CD4-positive, alpha-beta T cell (primary cell): ENCODE measurements around the gene CIDEA. TPM values are rescaled to one million over a fixed set of nuclear protein-coding genes. Genes with fewer than 3 reads are reported as not detected.

Experiments used
- ATAC-seq: fragments of 200-7000 bp; cut with Tn5 transposase; one replicate; pipeline ENCODE4 v1.10.0; 2022; ENCODE audit warnings: mild to moderate bottlenecking; ENCODE audit not compliant: poor library complexity
- CTCF ChIA-PET: fragments of 350-600 bp; sonication (Branson Sonifier 250); formaldehyde crosslinking; loops from one replicate; lab custom pipeline; 2021; ENCODE audit warnings: antibody characterized with exemption, inconsistent platforms; lab: Charles Lee
- POLR2A ChIA-PET: fragments of 350-600 bp; sonication (Branson Sonifier 250); formaldehyde crosslinking; loops from one replicate; lab custom pipeline; 2021; ENCODE audit warnings: antibody characterized with exemption, inconsistent platforms; lab: Charles Lee
- DNase-seq, 14 experiments: peaks; one replicate each; pipeline ENCODE4 v3.0.0-alpha.2; 2013 to 2020; ENCODE audit warnings: mixed read lengths in 2 of 14
- H3K27ac ChIP-seq, 2 donors: one replicate each; pipeline versions ENCODE4 v1.5.1 to v1.7.0; 2013; ENCODE audit warnings: low read length in 2 of 2, low read depth in 1 of 2, mild to moderate bottlenecking in 1 of 2
- H3K27me3 ChIP-seq, 2 experiments: 1 replicate in 1 of 2; 2 replicates in 1 of 2; pipeline versions ENCODE4 v1.6.1 to v1.7.0; 2013; ENCODE audit warnings: low read length in 2 of 2, control low read depth in 1 of 2, mild to moderate bottlenecking in 1 of 2, moderate library complexity in 1 of 2; ENCODE audit not compliant: insufficient read depth in 2 of 2, control insufficient read depth in 1 of 2
- H3K36me3 ChIP-seq: one replicate; pipeline ENCODE4 v1.6.1; 2013; ENCODE audit warnings: low read length, control low read depth; ENCODE audit not compliant: insufficient read depth
- H3K4me1 ChIP-seq: one replicate; pipeline ENCODE4 v1.6.1; 2013; ENCODE audit warnings: low read length, control low read depth; ENCODE audit not compliant: insufficient read depth
- H3K4me3 ChIP-seq: one replicate; pipeline ENCODE4 v1.5.1; 2013; ENCODE audit warnings: mild to moderate bottlenecking, low read length, moderate library complexity
- H3K9me3 ChIP-seq, 2 experiments: 1 replicate in 1 of 2; 2 replicates in 1 of 2; pipeline versions ENCODE4 v1.6.1 to v1.7.0; 2013; ENCODE audit warnings: low read length in 2 of 2, mild to moderate bottlenecking in 2 of 2, control low read depth in 1 of 2, moderate library complexity in 1 of 2; ENCODE audit not compliant: control insufficient read depth in 1 of 2, insufficient read depth in 1 of 2
- H3K27ac Mint-ChIP-seq: one replicate; pipeline ENCODE4 v1.8.0; 2020; ENCODE audit warnings: mixed read lengths
- H3K27me3 Mint-ChIP-seq: one replicate; pipeline ENCODE4 v1.8.0; 2021; ENCODE audit warnings: mixed read lengths
- H3K36me3 Mint-ChIP-seq: one replicate; pipeline ENCODE4 v1.8.0; 2021; ENCODE audit warnings: low read depth, mixed read lengths
- H3K4me1 Mint-ChIP-seq: one replicate; pipeline ENCODE4 v1.8.0; 2021; ENCODE audit warnings: low read depth, mixed read lengths
- H3K4me3 Mint-ChIP-seq: one replicate; pipeline ENCODE4 v1.8.0; 2020; ENCODE audit warnings: mild to moderate bottlenecking, mixed read lengths
- H3K9me3 Mint-ChIP-seq: one replicate; pipeline ENCODE4 v1.8.0; 2020; ENCODE audit warnings: mixed read lengths
- CTCF ChIP-seq: fragments of 200-600 bp; IDR thresholded peaks from one replicate; pipeline ENCODE4 v1.8.0; 2022; ENCODE audit warnings: antibody characterized with exemption, mild to moderate bottlenecking
- intact Hi-C, 2 experiments: fragments of 100-400 bp; cut with DNase I in 1 of 2; cut with micrococcal nuclease in 1 of 2; formaldehyde crosslinking; loops; one replicate each; pipeline versions ENCODE4 v1.15.1 to v1.9.0; 2023 to 2025; cut with DNase I, micrococcal nuclease
- total RNA-seq, 174 experiments: library from RNA in 2 of 174; stranded (reverse) in 2 of 174; gene quantifications; one replicate each; pipeline ENCODE4 v1.2.3 and lab custom pipeline; 2021 to 2026

The CIDEA gene
- total RNA-seq, 2 experiments from 2014 or later = not detected

GRCh38 chr18:12258719-12259705 lies 4.9 kb downstream of the CIDEA start:
- peaks cover 4 to 24% of the 10 kb centered on the region in 2 experiments for H3K27me3 ChIP-seq
- Mint-ChIP-seq H3K27ac (no peak overlapping the region), H3K4me3 (no peak overlapping the region), H3K36me3 (no peaks in the 10 kb centered on the region), H3K9me3 (no peaks in the 10 kb centered on the region), H3K27me3 (peaks cover 54% of the 10 kb centered on the region), H3K4me1 (no peaks in the 10 kb centered on the region)
- no peak for ATAC-seq
- H3K4me3 ChIP-seq = no peak overlapping the region
- intact Hi-C loops = no loop called here
- CTCF ChIA-PET = no interaction called here
- no peak for TF ChIP-seq CTCF
- no peak for DNase-seq
- H3K9me3 ChIP-seq = peaks cover 0 to 12% of the 10 kb centered on the region in 2 experiments
- POLR2A ChIA-PET = no interaction called here
- no peak overlapping the region for H3K27ac ChIP-seq
- H3K4me1 ChIP-seq = no peaks in the 10 kb centered on the region
- H3K36me3 ChIP-seq = no peaks in the 10 kb centered on the region

GRCh38 chr18:12262748-12263147 lies 8.6 kb downstream of the CIDEA start:
- H3K27ac ChIP-seq = no peak overlapping the region
- peaks cover 0 to 2% of the 10 kb centered on the region in 2 experiments for H3K27me3 ChIP-seq
- no peaks in the 10 kb centered on the region for H3K4me1 ChIP-seq
- Mint-ChIP-seq H3K27me3 (peaks cover 34% of the 10 kb centered on the region), H3K27ac (no peak overlapping the region), H3K36me3 (no peaks in the 10 kb centered on the region), H3K4me3 (no peak overlapping the region), H3K4me1 (no peaks in the 10 kb centered on the region), H3K9me3 (no peaks in the 10 kb centered on the region)
- ChIA-PET POLR2A (no interaction called here), CTCF (no interaction called here)
- no peak for DNase-seq
- no peaks in the 10 kb centered on the region for H3K9me3 ChIP-seq
- no peaks in the 10 kb centered on the region for H3K36me3 ChIP-seq
- no peak for TF ChIP-seq CTCF
- no peak overlapping the region for H3K4me3 ChIP-seq
- ATAC-seq = no peak
- intact Hi-C loops = no loop called here

DNA sequence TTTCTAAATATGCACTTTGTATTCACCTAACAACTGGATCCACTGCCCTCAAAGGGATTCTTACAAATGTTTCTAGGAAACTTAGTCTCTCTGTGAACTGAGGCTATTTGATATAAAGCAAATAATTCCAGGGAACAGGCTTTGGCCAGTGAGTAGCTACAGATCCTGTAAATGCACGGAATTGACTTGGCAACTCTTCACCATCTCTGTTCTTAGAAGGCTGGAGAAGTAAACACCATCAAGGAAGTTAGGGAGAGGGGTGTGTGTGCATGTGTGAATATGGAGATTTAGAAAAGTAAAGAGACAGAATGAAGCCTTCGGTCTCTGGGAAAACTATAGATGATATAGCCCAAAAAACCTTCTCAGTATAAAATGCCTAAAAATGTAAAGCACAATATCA lies 10.7 kb downstream of the CIDEA start:
- ATAC-seq = no peak

More for the DNA sequence above, 10.7 kb downstream of the CIDEA start:
- Histone ChIP-seq H3K27ac (no peak overlapping the region), H3K4me1 (no peaks in the 10 kb centered on the region), H3K4me3 (no peak overlapping the region), H3K36me3 (no peaks in the 10 kb centered on the region), H3K9me3 (no peaks in the 10 kb centered on the region), H3K27me3 (no peaks in the 10 kb centered on the region)
- TF ChIP-seq CTCF = no peak
- intact Hi-C loops = no loop called here
- no peak for DNase-seq
- H3K9me3 Mint-ChIP-seq = no peaks in the 10 kb centered on the region
- H3K36me3 Mint-ChIP-seq = no peaks in the 10 kb centered on the region
- peaks cover 30% of the 10 kb centered on the region for H3K27me3 Mint-ChIP-seq
- H3K4me3 Mint-ChIP-seq = no peak overlapping the region
- H3K4me1 Mint-ChIP-seq = no peaks in the 10 kb centered on the region
- H3K27ac Mint-ChIP-seq = no peak overlapping the region
- ChIA-PET CTCF (no interaction called here), POLR2A (no interaction called here)
